Stimulated activated CD4-positive, alpha-beta T cell treated with anti-CD3 and anti-CD28 coated beads, Interleukin-12 subunit alpha, Interleukin-12 subunit beta, amount 100 ng/mL, for 4 hours (primary cell): ENCODE results near the gene SCART1.
"Not testable (repeated sequence)": the region's sequence is repeated elsewhere in the genome, so short reads cannot be mapped to it uniquely, and the experiment has no call there.

ENCODE experiments used
- DNase-seq: peaks from one replicate; pipeline ENCODE4 v3.0.0-alpha.2; 2020

SCART1 gene

DNA sequence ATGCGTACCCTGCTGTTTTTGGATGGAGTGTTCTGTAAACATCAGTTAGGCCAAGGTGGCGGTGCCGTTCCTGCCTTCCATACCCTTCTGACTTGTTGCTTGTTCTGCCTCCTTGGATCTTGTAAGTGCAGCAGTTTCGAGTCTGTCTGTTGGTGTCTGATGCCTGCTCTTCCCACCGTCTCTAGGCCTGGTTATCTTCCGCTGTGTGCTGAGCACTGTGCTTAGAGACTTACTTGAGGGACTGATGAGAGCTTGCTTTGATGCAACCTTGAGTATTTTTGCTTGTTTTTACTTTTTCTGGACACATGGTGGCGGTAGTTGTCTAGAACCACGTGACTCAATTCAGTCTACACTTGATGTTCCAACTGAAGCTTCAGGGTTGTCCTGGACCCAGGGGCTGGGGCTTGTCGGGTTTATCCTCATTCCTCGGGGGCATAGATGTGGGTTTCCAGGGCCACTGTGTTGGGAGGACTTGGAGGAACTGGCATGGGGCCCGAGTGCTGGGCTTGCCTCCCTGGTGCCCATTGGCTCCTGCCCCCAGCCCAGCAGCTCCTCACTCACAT is 15.0 kb upstream of the SCART1 start:
- no peak for DNase-seq

DNA sequence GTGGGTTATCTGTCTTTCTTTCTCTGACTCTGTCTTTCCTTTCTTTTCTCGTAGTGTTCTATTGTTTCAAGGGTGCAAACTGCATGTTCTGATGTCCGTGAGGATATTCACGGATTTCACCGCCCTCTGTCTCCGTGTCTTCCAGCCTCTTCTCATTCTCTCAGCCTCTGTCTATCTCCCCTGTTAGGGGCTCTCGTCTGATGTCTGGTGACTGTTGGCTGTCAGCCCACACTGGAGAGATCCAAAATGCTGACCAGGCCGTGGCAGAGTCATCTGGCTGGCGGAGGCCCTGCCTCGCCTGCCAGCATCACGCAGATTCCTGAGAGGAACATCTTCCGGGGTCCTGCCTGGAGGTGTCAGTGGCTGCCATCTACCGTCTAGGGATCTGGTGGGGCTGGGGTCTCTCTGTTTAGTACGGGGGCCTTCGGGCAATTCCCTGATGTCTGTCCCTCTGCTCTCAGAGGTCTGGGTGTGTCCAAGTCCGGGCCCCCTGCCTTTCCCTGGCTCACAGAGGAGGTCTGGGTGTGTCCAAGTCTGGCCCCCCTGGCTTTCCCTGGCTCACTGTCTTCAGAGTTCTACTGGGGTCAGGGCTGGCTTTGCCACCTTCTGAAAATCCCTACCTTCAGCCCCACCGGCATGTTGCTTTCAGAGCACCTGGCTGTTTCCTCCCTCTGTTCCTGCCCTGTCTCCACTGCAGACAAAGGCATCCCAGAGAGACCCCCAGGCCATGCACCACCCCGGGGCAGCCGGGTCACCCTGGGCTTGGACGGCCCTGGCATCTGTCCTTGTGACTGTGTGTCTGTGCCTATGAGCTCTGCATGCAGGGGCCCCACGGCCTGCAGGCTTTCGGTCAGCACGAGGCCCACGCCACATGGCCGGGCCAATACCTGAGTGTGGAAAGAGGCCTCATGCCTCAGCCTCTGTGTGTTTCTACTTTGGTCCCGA is 14.0 kb upstream of the SCART1 start:
- no peak for DNase-seq

DNA sequence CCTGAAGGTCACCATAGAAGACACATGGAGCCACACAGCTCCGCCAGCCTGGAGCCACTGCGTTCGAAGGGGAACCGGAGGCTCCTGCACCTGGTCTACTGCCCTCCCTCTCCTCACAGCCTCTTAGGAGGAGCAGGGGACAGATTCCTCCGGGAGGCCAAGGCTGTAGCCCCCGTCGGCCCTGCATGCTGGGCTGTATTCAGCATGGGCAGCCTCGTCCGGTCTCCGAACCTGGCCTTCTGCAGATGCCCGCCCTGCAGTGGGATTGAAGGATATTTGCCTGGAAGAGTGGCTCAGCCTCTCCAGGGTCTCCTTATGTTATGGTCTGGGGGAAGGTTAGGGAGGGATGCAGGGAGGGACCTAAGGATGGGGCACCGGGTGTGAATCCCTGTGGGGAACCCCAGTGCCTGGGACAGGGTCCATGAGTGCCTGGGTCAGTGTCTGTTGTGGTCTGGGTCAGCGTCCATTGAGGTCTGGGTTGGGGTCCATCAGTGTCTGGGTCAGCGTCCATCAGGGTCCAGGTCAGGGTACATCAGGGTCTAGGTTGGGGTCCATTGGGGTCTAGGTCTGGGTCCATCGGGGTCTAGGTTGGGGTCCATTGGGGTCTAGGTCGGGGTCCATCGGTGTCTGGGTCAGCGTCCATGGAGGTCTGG is 13.0 kb upstream of the SCART1 start:
- DNase-seq, result no peak

DNA sequence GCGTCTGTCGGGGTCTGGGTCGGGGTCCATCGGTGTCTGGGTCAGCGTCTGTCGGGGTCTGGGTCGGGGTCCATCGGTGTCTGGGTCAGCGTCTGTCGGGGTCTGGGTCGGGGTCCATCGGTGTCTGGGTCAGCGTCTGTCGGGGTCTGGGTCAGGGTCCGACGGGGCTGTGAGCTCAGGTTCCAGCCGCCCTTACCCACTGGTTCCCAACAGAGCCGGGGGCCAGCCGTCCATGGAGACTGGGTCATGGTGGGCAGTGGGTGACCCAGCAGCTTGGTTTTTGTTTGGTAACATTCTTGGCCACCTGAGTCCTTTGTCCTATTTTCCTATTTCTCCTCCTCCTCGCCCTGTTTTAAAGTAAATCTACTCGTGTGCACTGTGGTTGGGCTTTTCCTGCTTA is 12.4 kb upstream of the SCART1 start:
- DNase-seq, result not testable (repeated sequence)

GRCh38 chr10:133441780-133442179 is 12.0 kb upstream of the SCART1 start:
- DNase-seq, result no peak

- no peak for DNase-seq
Observed at GRCh38 chr10:133442191-133442966, 11.4 kb upstream of the SCART1 start.

GRCh38 chr10:133442967-133443924 is 10.5 kb upstream of the SCART1 start:
- no peak for DNase-seq

DNA sequence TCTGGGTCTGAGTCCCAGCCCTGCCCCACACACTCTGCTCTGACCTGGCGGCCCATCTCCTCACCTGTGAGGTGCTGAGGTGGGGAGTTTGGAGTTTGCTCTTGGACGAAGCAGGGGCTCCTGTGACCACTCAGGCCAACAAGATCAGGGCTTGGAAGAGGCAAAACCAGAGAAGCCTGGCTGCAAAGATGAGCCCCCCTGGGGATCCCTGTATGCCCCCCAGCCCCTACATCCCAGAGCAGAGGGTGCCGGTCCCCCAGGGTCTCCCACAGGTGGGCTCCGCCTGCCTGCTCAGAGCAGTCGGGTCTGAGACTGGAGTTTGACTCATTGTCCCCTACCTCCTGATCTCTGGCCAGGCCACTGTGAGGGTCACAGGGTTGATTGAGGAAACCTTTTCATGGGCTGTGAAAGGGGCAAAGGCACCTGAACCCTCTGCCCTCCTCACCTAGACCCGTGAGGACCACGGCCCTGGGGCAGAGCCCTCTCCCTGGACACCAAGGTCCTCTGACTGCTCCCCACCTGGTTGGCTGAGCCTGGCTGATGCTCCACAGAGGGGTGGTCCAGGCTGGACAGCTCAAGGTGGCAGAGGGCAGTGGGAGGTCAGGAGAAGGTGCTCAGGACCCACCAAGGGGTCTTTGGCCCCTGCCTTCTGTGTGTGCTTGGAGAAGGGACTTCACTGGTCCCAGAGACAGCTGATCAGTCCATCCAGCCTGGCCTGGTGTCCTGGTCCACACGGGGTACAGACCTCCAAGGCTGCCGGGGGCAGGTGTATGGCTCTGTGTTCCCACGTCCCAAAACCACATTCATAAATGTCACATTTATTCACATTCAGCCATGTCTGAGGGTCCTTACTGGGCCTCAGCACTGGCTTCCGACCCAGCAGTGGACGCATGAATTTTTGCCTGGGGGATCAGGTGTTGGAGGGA is 9.1 kb upstream of the SCART1 start:
- DNase-seq, result no peak

DNA sequence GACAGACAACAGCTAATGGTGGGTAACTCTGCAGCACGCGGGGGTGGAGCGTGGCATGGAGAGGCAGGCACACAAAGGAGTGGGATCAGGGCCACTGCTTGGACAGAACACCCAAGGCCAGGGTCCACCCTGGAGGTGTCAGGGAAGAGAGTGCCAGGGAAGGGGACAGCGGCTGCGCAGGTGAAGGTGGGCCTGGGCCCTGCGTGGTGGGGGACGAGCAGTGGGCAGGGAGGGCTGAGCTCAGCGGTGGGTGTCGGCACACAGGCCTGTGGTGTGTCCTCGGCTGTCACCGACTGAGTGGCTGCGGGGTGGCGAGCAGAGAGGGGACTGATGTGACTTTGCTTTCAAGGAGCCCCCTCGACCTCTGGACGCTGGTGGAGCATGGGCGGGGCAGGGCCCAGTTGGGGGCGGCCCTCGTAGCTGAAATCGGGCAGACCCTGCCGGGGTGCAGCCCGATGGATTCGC is 8.4 kb upstream of the SCART1 start:
- DNase-seq, result no peak

GRCh38 chr10:133445751-133446708 is 7.7 kb upstream of the SCART1 start:
- no peak for DNase-seq

- no peak for DNase-seq
Observed at GRCh38 chr10:133446979-133447378, 6.8 kb upstream of the SCART1 start.

GRCh38 chr10:133448120-133448519 is 5.6 kb upstream of the SCART1 start:
- DNase-seq, result no peak

GRCh38 chr10:133451346-133451745 is 2.4 kb upstream of the SCART1 start:
- no peak for DNase-seq

GRCh38 chr10:133452453-133452852 is 1.3 kb upstream of the SCART1 start:
- no peak for DNase-seq

GRCh38 chr10:133454204-133454893 is 604 bp downstream of the SCART1 start:
- DNase-seq, result no peak

DNA sequence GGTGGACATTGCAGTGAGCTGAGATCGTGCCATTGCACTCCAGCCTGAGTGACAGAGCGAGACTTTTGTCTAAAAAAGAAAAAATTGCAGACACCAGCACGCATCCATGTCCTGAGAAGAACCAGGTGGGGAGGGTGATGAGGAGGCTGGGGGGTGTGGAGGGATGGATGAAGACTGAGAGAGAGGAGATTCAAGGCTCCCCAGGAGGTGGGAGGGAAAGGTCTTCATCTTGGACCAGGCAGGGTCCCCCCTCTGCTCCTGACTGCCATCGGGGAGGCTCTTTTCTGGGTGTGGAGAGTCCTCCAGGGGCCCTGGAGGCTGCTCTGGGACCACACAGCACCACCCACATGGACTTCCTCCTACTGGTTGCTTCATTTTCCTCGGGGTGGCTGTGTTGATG is 1.5 kb downstream of the SCART1 start:
- DNase-seq, result no peak

DNA sequence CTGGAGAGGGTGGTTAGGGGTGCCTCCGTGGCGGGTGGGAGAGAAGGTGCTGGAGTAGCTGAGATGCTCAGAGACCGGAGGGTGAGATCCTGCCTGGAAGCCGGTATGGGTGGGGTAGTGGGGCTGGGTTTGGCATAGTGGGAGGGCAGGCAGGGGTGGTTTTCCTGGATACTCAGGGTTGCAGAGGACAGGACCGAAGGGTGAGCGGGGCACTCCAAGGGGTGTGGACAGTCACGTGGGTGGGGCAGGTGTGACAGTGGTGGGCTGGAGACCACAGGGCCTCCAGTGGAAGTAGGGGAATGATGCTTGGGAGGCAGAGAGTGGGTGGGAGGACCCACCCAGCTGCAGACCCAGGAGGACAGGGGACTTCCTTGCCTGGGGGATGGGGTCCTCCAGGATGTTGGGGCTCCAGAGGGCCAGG is 1.9 kb downstream of the SCART1 start:
- DNase-seq, result no peak

- DNase-seq, result no peak
Observed at GRCh38 chr10:133456041-133456951, 2.6 kb downstream of the SCART1 start.
